WTC11 (cell line): ENCODE measurements around the gene CENPF.

Experiments used
- CBFB ChIP-seq: sonication (generic); formaldehyde crosslinking; IDR thresholded peaks from 2 replicates; pipeline ENCODE4 v1.8.1; 2022; ENCODE audit warnings: mild to moderate bottlenecking, low read depth, missing genetic modification reagents
- CREB1 ChIP-seq: sonication (generic); formaldehyde crosslinking; IDR thresholded peaks from 2 replicates; pipeline ENCODE4 v1.8.0; 2023; ENCODE audit warnings: mild to moderate bottlenecking, missing genetic modification reagents
- CREM ChIP-seq: sonication (generic); formaldehyde crosslinking; IDR thresholded peaks from 2 replicates; pipeline ENCODE4 v1.8.1; 2022; ENCODE audit warnings: mild to moderate bottlenecking, missing genetic modification reagents, moderate library complexity
- CTCF ChIP-seq: fragments of 200-600 bp; IDR thresholded peaks from 2 replicates; pipeline ENCODE4 v1.8.0; 2022; ENCODE audit warnings: antibody characterized with exemption
- FOXJ3 ChIP-seq: sonication (generic); formaldehyde crosslinking; IDR thresholded peaks from 2 replicates; pipeline ENCODE4 v1.9.0; 2021; ENCODE audit warnings: missing genetic modification reagents, mild to moderate bottlenecking, borderline replicate concordance
- MAX ChIP-seq: sonication (generic); formaldehyde crosslinking; IDR thresholded peaks from 2 replicates; pipeline ENCODE4 v1.8.0; 2022; ENCODE audit warnings: mild to moderate bottlenecking, missing genetic modification reagents
- SMAD4 ChIP-seq: sonication (generic); formaldehyde crosslinking; IDR thresholded peaks from 2 replicates; pipeline ENCODE4 v1.8.0; 2022; ENCODE audit warnings: mild to moderate bottlenecking, missing genetic modification reagents
- TF ChIP-seq, protein P1 (sequence below): sonication (generic); formaldehyde crosslinking; IDR thresholded peaks from 2 replicates; pipeline ENCODE4 v1.8.1; 2023; ENCODE audit warnings: mild to moderate bottlenecking, moderate library complexity, missing genetic modification reagents

GRCh38 chr1:214568328-214568727, 34.7 kb upstream of the CENPF start:
- TF ChIP-seq, protein P1, sequence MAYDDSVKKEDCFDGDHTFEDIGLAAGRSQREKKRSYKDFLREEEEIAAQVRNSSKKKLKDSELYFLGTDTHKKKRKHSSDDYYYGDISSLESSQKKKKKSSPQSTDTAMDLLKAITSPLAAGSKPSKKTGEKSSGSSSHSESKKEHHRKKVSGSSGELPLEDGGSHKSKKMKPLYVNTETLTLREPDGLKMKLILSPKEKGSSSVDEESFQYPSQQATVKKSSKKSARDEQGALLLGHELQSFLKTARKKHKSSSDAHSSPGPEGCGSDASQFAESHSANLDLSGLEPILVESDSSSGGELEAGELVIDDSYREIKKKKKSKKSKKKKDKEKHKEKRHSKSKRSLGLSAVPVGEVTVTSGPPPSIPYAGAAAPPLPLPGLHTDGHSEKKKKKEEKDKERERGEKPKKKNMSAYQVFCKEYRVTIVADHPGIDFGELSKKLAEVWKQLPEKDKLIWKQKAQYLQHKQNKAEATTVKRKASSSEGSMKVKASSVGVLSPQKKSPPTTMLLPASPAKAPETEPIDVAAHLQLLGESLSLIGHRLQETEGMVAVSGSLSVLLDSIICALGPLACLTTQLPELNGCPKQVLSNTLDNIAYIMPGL, result no peak
- no peak for TF ChIP-seq FOXJ3 (CRISPR knock-in tag)
- TF ChIP-seq CTCF, result no peak
- no peak for TF ChIP-seq CREM
- TF ChIP-seq CBFB, result no peak
- TF ChIP-seq CREB1 (CRISPR knock-in tag), result no peak
- TF ChIP-seq SMAD4, result no peak
- TF ChIP-seq MAX (CRISPR knock-in tag), result no peak
